HEK293 (cell line): ENCODE data around the gene LINC00237.

Experiments used
- ATF2 ChIP-seq: fragments of 450-650 bp; formaldehyde crosslinking; IDR thresholded peaks from 2 replicates; pipeline ENCODE4 v1.5.1; 2016; ENCODE audit warnings: missing biosample characterization, missing genetic modification characterization, low read depth
- CTCF ChIP-seq: fragments of 450-650 bp; formaldehyde crosslinking; IDR thresholded peaks from 2 replicates; pipeline ENCODE4 v1.5.1; 2016; ENCODE audit warnings: missing biosample characterization, missing genetic modification characterization
- RBAK ChIP-seq: fragments of 450-650 bp; formaldehyde crosslinking; IDR thresholded peaks from 2 replicates; pipeline ENCODE4 v1.5.1; 2016; ENCODE audit warnings: missing biosample characterization, missing genetic modification characterization
- ZNF449 ChIP-seq: fragments of 450-650 bp; formaldehyde crosslinking; IDR thresholded peaks from 2 replicates; pipeline ENCODE4 v1.5.1; 2017; ENCODE audit warnings: missing biosample characterization, mild to moderate bottlenecking, missing genetic modification characterization, moderate library complexity
- ZNF510 ChIP-seq: fragments of 450-650 bp; formaldehyde crosslinking; IDR thresholded peaks from 2 replicates; pipeline ENCODE4 v1.5.1; 2018; ENCODE audit warnings: mild to moderate bottlenecking, missing genetic modification characterization, missing biosample characterization; ENCODE audit not compliant: insufficient replicate concordance
- ZNF843 ChIP-seq: fragments of 450-650 bp; formaldehyde crosslinking; IDR thresholded peaks from 2 replicates; pipeline ENCODE4 v1.5.1; 2016; ENCODE audit warnings: missing biosample characterization, missing genetic modification characterization
- ZSCAN18 ChIP-seq: fragments of 450-650 bp; formaldehyde crosslinking; IDR thresholded peaks from 2 replicates; pipeline ENCODE4 v1.5.1; 2016; ENCODE audit warnings: missing biosample characterization, missing genetic modification characterization

GRCh38 chr20:21092806-21093205 is 13.4 kb downstream of the LINC00237 start:
- TF ChIP-seq CTCF (tag by site-specific recombination) (no peak), ZNF510 (no peak), ATF2 (no peak), ZNF843 (no peak), RBAK (tag by site-specific recombination) (no peak), ZSCAN18 (no peak), ZNF449 (tag by site-specific recombination) (no peak)
